B cell (primary cell): Measurements from ENCODE around the gene GRPEL2. TPM values are rescaled to one million over a fixed set of nuclear protein-coding genes. Genes with fewer than 3 reads are reported as not detected.

Experiments
- ATAC-seq: fragments of 200-7000 bp; cut with Tn5 transposase; one replicate; pipeline ENCODE4 v1.10.0; 2021; ENCODE audit warnings: low read depth, mild to moderate bottlenecking, moderate number of reproducible peaks, moderate library complexity
- CTCF ChIA-PET: fragments of 350-600 bp; sonication (Branson Sonifier 250); formaldehyde crosslinking; loops from one replicate; lab custom pipeline; 2021; ENCODE audit warnings: antibody characterized with exemption, inconsistent platforms; lab: Charles Lee
- POLR2A ChIA-PET: fragments of 350-600 bp; sonication (Branson Sonifier 250); formaldehyde crosslinking; loops from one replicate; lab custom pipeline; 2021; ENCODE audit warnings: antibody characterized with exemption; lab: Charles Lee
- DNase-seq: peaks from one replicate; pipeline ENCODE4 v3.0.0; 2013
- H2AFZ ChIP-seq: 2 replicates; pipeline ENCODE4 v1.6.1; 2012; ENCODE audit warnings: mild to moderate bottlenecking, low read depth, low read length; ENCODE audit not compliant: insufficient read depth, poor library complexity, severe bottlenecking
- H3K27ac ChIP-seq, 2 donors: 1 replicate in 1 of 2; 2 replicates in 1 of 2; pipeline ENCODE4 v1.5.1; 2012 to 2013; ENCODE audit warnings: low read length in 2 of 2, mild to moderate bottlenecking in 2 of 2, moderate library complexity in 1 of 2
- H3K27me3 ChIP-seq, 4 experiments: fragments of 200-600 bp in 1 of 4; sonication (generic) in 1 of 4; replicated peaks in 1 of 4; 1 replicate in 2 of 4; 2 replicates in 2 of 4; pipeline versions ENCODE4 v1.6.1 to v1.7.0; 2013 to 2016; ENCODE audit warnings: low read length in 3 of 4, mild to moderate bottlenecking in 2 of 4, mixed read lengths in 1 of 4, moderate library complexity in 1 of 4; ENCODE audit not compliant: insufficient read depth in 4 of 4, control insufficient read depth in 3 of 4; ENCODE audit errors: control extremely low read depth in 1 of 4
- H3K36me3 ChIP-seq, 2 experiments: replicated peaks in 1 of 2; 1 replicate in 1 of 2; 2 replicates in 1 of 2; pipeline versions ENCODE4 v1.6.1 to v1.7.1; 2013; ENCODE audit warnings: low read length in 1 of 2; ENCODE audit not compliant: insufficient read depth in 2 of 2, control insufficient read depth in 1 of 2; ENCODE audit errors: control extremely low read depth in 1 of 2, extremely low read depth in 1 of 2
- H3K4me1 ChIP-seq, 2 donors: fragments of 200-600 bp in 1 of 2; sonication (generic) in 1 of 2; 1 replicate in 1 of 2; 2 replicates in 1 of 2; pipeline versions ENCODE4 v1.5.1 to v1.6.1; 2013 to 2017; ENCODE audit warnings: low read length in 2 of 2; ENCODE audit not compliant: control insufficient read depth in 2 of 2, insufficient read depth in 2 of 2
- H3K4me2 ChIP-seq: replicated peaks from 2 replicates; pipeline ENCODE3; 2012; ENCODE audit warnings: mild to moderate bottlenecking, low read depth, low read length; ENCODE audit not compliant: poor library complexity, severe bottlenecking
- H3K4me3 ChIP-seq, 5 experiments: fragments of 200-600 bp in 1 of 5; sonication (generic) in 1 of 5; 1 replicate in 3 of 5; 2 replicates in 2 of 5; pipeline versions ENCODE4 v1.5.1 to v1.7.0; 2011 to 2016; ENCODE audit warnings: low read length in 4 of 5, mild to moderate bottlenecking in 4 of 5, low read depth in 2 of 5, control low read depth in 1 of 5, moderate library complexity in 1 of 5; ENCODE audit not compliant: insufficient read depth in 1 of 5; ENCODE audit errors: control extremely low read depth in 1 of 5, extremely low read depth in 1 of 5
- H3K79me2 ChIP-seq: fragments of 200-600 bp; sonication (generic); one replicate; pipeline ENCODE4 v1.6.0; 2016; ENCODE audit warnings: low read length; ENCODE audit not compliant: control insufficient read depth, insufficient read depth
- H3K9ac ChIP-seq: fragments of 200-600 bp; sonication (generic); 2 replicates; pipeline ENCODE4 v1.6.1; 2017; ENCODE audit warnings: mild to moderate bottlenecking, low read length, moderate library complexity
- H3K9me3 ChIP-seq, 3 donors: one replicate each; pipeline versions ENCODE4 v1.6.1 to v1.7.1; 2013; ENCODE audit warnings: low read length in 2 of 3; ENCODE audit not compliant: control insufficient read depth in 2 of 3, insufficient read depth in 1 of 3; ENCODE audit errors: control extremely low read depth in 1 of 3
- H4K20me1 ChIP-seq: 2 replicates; pipeline ENCODE4 v1.6.0; 2012; ENCODE audit warnings: mild to moderate bottlenecking, low read length; ENCODE audit not compliant: insufficient read depth, control insufficient read depth, poor library complexity, severe bottlenecking
- H3K27ac Mint-ChIP-seq: one replicate; pipeline ENCODE4 v1.8.0; 2021; ENCODE audit warnings: mixed read lengths
- H3K27me3 Mint-ChIP-seq: one replicate; pipeline ENCODE4 v1.8.0; 2021; ENCODE audit warnings: mixed read lengths
- H3K4me1 Mint-ChIP-seq: one replicate; pipeline ENCODE4 v1.8.0; 2021; ENCODE audit warnings: mixed read lengths
- H3K4me3 Mint-ChIP-seq: one replicate; pipeline ENCODE4 v1.8.0; 2021; ENCODE audit warnings: mixed read lengths
- H3K9me3 Mint-ChIP-seq: one replicate; pipeline ENCODE4 v1.8.0; 2022; ENCODE audit warnings: mixed read lengths; ENCODE audit not compliant: insufficient read depth
- EZH2 ChIP-seq: IDR thresholded peaks from 2 replicates; pipeline ENCODE4 v1.6.1; 2012; ENCODE audit warnings: borderline replicate concordance, low read depth, mild to moderate bottlenecking, moderate library complexity, low read length; ENCODE audit not compliant: insufficient read depth, poor library complexity, severe bottlenecking
- WGBS: methylation state at CpG from one replicate; pipeline ENCODE4 v1.1.5; 2013; ENCODE audit warnings: missing lambda C conversion rate; ENCODE audit not compliant: insufficient coverage; 5-methylcytosine and 5-hydroxymethylcytosine counted together
- intact Hi-C: fragments of 100-400 bp; cut with micrococcal nuclease; formaldehyde crosslinking; loops from one replicate; pipeline ENCODE4 v1.10.0; 2022
- polyA plus RNA-seq: library from polyadenylated mRNA; depleted of rRNA; stranded (reverse); fragments of >200 nt; gene quantifications from 2 replicates; pipeline ENCODE4 v1.2.3, GENCODE V29; 2012
- total RNA-seq, 2 donors: library from RNA; stranded (reverse); fragments of 120-200 nt in 1 of 2; gene quantifications; 1 replicate in 1 of 2; 2 replicates in 1 of 2; pipeline versions ENCODE4 v1.2.3 to v1.2.4, GENCODE V29; 2013 to 2022
- TF ChIP-seq, protein P1 (sequence below): fragments of 200-600 bp; IDR thresholded peaks from one replicate; pipeline ENCODE4 v1.8.0; 2022; ENCODE audit warnings: antibody characterized with exemption, mild to moderate bottlenecking

The GRPEL2 gene
- total and polyA plus RNA-seq, 2 donors (not counting 1 experiment from before 2014, with no cell fraction given) = 1.1 to 12.1 TPM

DNA sequence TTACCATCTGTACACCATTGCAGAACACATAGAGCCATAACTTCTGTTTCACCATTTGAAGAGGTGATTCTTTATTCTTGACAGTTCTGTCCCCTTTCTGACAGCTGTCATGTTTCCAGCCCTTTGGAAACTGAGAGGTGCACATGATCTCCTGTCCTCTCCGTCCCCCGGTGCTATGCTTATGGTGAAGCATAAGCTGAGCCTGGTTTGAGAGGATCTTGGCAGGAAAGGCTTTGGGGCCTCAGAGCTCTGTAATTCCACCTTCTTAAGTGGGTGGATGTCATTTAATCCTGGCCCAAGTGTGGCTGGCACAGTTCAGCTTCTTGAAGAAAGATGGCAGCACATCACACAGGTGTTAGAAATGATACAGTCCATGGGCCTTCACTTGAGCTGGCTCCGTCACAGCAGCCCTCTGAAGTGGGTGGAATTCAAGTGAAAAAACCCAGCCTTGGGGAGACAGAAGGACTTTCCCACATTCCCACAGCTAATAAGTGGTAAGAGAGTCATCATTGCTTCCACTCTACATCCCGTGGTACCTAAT is 30.7 kb upstream of the GRPEL2 start:
- no peak overlapping the region for H3K27ac ChIP-seq
- Mint-ChIP-seq H3K4me1 (no peaks in the 10 kb centered on the region), H3K27ac (no peak overlapping the region), H3K27me3 (peaks cover 5% of the 10 kb centered on the region), H3K9me3 (no peaks in the 10 kb centered on the region), H3K4me3 (no peak overlapping the region)
- POLR2A ChIA-PET = interaction anchor here (0.6 kb wide), 1 partner anchor 257 kb away, joined by 8 read pairs; no protein-coding TSS in a partner anchor
- no peak overlapping the region for H3K4me3 ChIP-seq
- intact Hi-C loops = no loop called here
- no CpG with 5 or more reads among the region's 4 CpGs for WGBS
- H3K79me2 ChIP-seq = no peaks in the 10 kb centered on the region
- H3K36me3 ChIP-seq = no peaks in the 10 kb centered on the region
- no peak for ATAC-seq
- no peaks in the 10 kb centered on the region for H4K20me1 ChIP-seq
- DNase-seq = no peak
- no peak overlapping the region for H2AFZ ChIP-seq
- H3K4me2 ChIP-seq = no peak overlapping the region
- CTCF ChIA-PET = interaction anchor here (0.7 to 2.9 kb wide), 7 partner anchors 9 to 250 kb away, joined by 3 to 31 read pairs (median 3); no protein-coding TSS in a partner anchor
- H3K27me3 ChIP-seq = no peaks in the 10 kb centered on the region
- TF ChIP-seq, protein P1, sequence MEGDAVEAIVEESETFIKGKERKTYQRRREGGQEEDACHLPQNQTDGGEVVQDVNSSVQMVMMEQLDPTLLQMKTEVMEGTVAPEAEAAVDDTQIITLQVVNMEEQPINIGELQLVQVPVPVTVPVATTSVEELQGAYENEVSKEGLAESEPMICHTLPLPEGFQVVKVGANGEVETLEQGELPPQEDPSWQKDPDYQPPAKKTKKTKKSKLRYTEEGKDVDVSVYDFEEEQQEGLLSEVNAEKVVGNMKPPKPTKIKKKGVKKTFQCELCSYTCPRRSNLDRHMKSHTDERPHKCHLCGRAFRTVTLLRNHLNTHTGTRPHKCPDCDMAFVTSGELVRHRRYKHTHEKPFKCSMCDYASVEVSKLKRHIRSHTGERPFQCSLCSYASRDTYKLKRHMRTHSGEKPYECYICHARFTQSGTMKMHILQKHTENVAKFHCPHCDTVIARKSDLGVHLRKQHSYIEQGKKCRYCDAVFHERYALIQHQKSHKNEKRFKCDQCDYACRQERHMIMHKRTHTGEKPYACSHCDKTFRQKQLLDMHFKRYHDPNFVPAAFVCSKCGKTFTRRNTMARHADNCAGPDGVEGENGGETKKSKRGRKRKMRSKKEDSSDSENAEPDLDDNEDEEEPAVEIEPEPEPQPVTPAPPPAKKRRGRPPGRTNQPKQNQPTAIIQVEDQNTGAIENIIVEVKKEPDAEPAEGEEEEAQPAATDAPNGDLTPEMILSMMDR = no peak
- no peak for TF ChIP-seq EZH2
- H3K4me1 ChIP-seq = no peaks in the 10 kb centered on the region
- H3K9me3 ChIP-seq = no peaks in the 10 kb centered on the region
- no peak overlapping the region for H3K9ac ChIP-seq

DNA sequence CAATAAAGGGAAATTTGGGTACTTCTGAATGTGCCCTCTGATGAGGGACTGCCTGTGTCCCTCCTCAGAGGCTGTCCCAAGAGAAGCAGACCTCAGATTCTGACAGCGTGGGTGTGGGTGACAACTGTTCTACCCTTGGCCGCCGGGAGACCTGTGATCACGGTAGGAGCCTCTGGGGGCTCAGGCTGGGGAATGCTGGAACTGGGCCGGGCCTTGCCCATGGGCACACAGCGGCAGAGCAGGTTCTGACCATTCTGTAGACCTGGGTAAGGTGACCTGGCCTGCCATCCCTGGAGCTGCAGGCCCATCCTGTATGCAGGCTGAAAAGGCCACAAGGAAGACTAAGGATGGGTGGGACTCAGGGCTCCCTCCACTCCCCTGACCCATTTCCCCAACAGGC is 29.5 kb upstream of the GRPEL2 start:
- Histone ChIP-seq H3K27me3 (no peaks in the 10 kb centered on the region), H3K36me3 (no peaks in the 10 kb centered on the region), H3K27ac (no peak overlapping the region), H3K9me3 (no peaks in the 10 kb centered on the region), H2AFZ (no peak overlapping the region), H3K79me2 (no peaks in the 10 kb centered on the region), H3K9ac (no peak overlapping the region), H3K4me2 (no peak overlapping the region), H3K4me1 (no peaks in the 10 kb centered on the region), H3K4me3 (no peak overlapping the region), H4K20me1 (no peaks in the 10 kb centered on the region)
- no peaks in the 10 kb centered on the region for H3K4me1 Mint-ChIP-seq
- no peak overlapping the region for H3K4me3 Mint-ChIP-seq
- TF ChIP-seq, protein P1 = no peak
- TF ChIP-seq EZH2 = no peak
- no peaks in the 10 kb centered on the region for H3K9me3 Mint-ChIP-seq
- 92% methylated on average over 6 of the region's 6 CpGs for WGBS
- ChIA-PET POLR2A (no interaction called here), CTCF (interaction anchor here (0.9 to 2.9 kb wide), 5 partner anchors 42 to 118 kb away, joined by 3 to 31 read pairs (median 8); partner anchors contain the start of gene PCYOX1L)
- intact Hi-C loops = no loop called here
- no peak overlapping the region for H3K27ac Mint-ChIP-seq
- ATAC-seq (no peak), DNase-seq (no peak)
- peaks cover 5% of the 10 kb centered on the region for H3K27me3 Mint-ChIP-seq
